ENCODE data around the gene LPCAT1. TPM values are rescaled to one million over a fixed set of nuclear protein-coding genes. Genes with fewer than 3 reads are reported as not detected.

Gene LPCAT1
- total and polyA plus RNA-seq, 2 of the 4 experiments (the other 2 are of a cell fraction), result 17.7 to 33.6 TPM

DNA sequence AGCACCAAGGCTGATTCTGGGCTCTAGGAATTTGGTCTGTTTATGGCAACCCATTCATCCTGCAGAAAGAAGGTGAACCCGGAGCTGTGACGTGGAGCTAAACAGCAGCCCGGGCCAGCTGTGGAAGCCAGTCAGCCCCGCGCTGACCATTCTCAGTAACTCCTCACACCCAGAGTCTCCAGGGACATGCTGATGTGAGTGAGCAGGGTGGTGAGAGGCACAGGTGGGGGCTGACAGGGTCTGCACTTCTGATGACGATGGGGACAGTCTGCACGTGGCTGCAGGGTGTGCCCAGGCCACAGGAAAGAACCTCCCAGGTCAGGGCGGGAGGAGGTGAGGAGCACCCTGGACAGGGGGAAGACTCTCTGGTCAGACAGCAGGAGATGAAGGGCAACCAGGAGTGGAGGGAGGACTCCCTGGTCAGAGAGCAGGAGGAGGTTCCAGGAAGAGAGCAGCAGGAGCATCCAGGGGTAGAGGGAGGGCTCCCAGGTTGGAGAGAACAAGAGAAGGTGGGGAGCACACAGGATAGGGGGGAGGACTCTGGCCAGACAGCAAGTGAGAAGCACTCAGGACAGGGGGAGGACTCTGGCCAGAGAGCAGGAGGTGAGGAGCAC lies 52.4 kb downstream of the LPCAT1 start:
- Histone ChIP-seq H4K5ac (ENCODE audit: low read depth, low read length) (no peak overlapping the region), H2BK15ac (ENCODE audit: low read depth, low read length) (no peak overlapping the region), H3K4ac (ENCODE audit: low read depth, low read length) (no peak overlapping the region), H3K27ac (ENCODE audit: insufficient read depth, low read length) (no peak overlapping the region), H2BK5ac (ENCODE audit: low read depth, low read length, poor library complexity, severe bottlenecking) (no peak overlapping the region), H3K9ac (ENCODE audit: low read depth, low read length) (no peak overlapping the region), H3K23ac (ENCODE audit: low read depth, low read length) (no peak overlapping the region), H2AK5ac (ENCODE audit: low read depth, low read length) (no peak overlapping the region), H3K4me2 (ENCODE audit: low read depth, low read length) (no peak overlapping the region), H4K8ac (ENCODE audit: low read depth in 2 of 2, low read length in 2 of 2) (no peak overlapping the region), H2BK20ac (ENCODE audit: low read depth, low read length) (no peak overlapping the region), H3K4me1 (ENCODE audit: control insufficient read depth, insufficient read depth, low read length) (no peaks in the 10 kb centered on the region), H4K20me1 (ENCODE audit: insufficient read depth, low read length) (no peaks in the 10 kb centered on the region), H3K9me1 (ENCODE audit: insufficient read depth, low read length) (no peaks in the 10 kb centered on the region), H2BK120ac (ENCODE audit: low read depth, low read length) (no peak overlapping the region), H3K79me1 (ENCODE audit: low read depth in 1 of 2, low read length in 2 of 2) (no peaks in the 10 kb centered on the region), H3K56ac (ENCODE audit: extremely low read depth, insufficient read depth, low read length) (no peak overlapping the region), H2AFZ (replicated peaks; ENCODE audit: low read length, poor library complexity) (no peak overlapping the region), H3K36me3 (ENCODE audit: control insufficient read depth, insufficient read depth, low read length) (peaks cover 73% of the 10 kb centered on the region), H4K91ac (ENCODE audit: insufficient read depth, low read depth, low read length) (no peak overlapping the region), H3K4me3 (ENCODE audit: insufficient read depth, low read depth, low read length) (no peak overlapping the region), H2AK9ac (replicated peaks; ENCODE audit: low read depth, low read length, poor library complexity) (no peak overlapping the region), H3K27me3 (ENCODE audit: control insufficient read depth, insufficient read depth, low read length) (no peaks in the 10 kb centered on the region), H3K9me3 (ENCODE audit: control insufficient read depth, insufficient read depth, low read length) (no peaks in the 10 kb centered on the region; the same call in 1 of the 2 replicates), H3K18ac (ENCODE audit: low read depth, low read length) (no peak overlapping the region), H3K14ac (replicated peaks; ENCODE audit: low read depth, low read length) (no peak overlapping the region)
- dilution Hi-C loops (cut with HindIII; ENCODE audit: low sequenced_read_pairs, unreplicated experiment) (no loop called here), in situ Hi-C loops (cut with MboI; ENCODE audit: low sequenced_read_pairs) (no loop called here), intact Hi-C loops (cut with micrococcal nuclease) (no loop called here)
- POLR2A ChIA-PET (ENCODE audit: unreplicated experiment), result no interaction called here
- no peak for DNase-seq
- CTCF ChIA-PET, result no interaction called here
- TF ChIP-seq RFX5 (IDR thresholded peaks at IDR 0.05; ENCODE audit: low read depth, low read length), result no peak
- TF ChIP-seq POLR2A (IDR thresholded peaks at IDR 0.05; ENCODE audit: low read depth, low read length), result no peak
- TF ChIP-seq RAD21 (IDR thresholded peaks at IDR 0.05; ENCODE audit: low read length), result no peak
- no peak for TF ChIP-seq MAZ (IDR thresholded peaks at IDR 0.05; ENCODE audit: borderline replicate concordance, low read depth, low read length)
- TF ChIP-seq CEBPB (IDR thresholded peaks at IDR 0.05; ENCODE audit: low read depth, low read length), result no peak
- TF ChIP-seq, protein P1, sequence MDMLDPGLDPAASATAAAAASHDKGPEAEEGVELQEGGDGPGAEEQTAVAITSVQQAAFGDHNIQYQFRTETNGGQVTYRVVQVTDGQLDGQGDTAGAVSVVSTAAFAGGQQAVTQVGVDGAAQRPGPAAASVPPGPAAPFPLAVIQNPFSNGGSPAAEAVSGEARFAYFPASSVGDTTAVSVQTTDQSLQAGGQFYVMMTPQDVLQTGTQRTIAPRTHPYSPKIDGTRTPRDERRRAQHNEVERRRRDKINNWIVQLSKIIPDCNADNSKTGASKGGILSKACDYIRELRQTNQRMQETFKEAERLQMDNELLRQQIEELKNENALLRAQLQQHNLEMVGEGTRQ (IDR thresholded peaks at IDR 0.05; ENCODE audit: low read depth, low read length), result no peak
- no peak for TF ChIP-seq FOS (IDR thresholded peaks at IDR 0.05; ENCODE audit: low read depth, low read length)
- TF ChIP-seq, protein P2, sequence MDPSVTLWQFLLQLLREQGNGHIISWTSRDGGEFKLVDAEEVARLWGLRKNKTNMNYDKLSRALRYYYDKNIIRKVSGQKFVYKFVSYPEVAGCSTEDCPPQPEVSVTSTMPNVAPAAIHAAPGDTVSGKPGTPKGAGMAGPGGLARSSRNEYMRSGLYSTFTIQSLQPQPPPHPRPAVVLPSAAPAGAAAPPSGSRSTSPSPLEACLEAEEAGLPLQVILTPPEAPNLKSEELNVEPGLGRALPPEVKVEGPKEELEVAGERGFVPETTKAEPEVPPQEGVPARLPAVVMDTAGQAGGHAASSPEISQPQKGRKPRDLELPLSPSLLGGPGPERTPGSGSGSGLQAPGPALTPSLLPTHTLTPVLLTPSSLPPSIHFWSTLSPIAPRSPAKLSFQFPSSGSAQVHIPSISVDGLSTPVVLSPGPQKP (IDR thresholded peaks at IDR 0.05; ENCODE audit: borderline replicate concordance, low read depth, low read length), result no peak
- no peak for TF ChIP-seq RCOR1 (IDR thresholded peaks at IDR 0.05; ENCODE audit: insufficient replicate concordance, low read length)
- TF ChIP-seq SMC3 (IDR thresholded peaks at IDR 0.05; ENCODE audit: low read depth, low read length), result no peak
- TF ChIP-seq, protein P3, sequence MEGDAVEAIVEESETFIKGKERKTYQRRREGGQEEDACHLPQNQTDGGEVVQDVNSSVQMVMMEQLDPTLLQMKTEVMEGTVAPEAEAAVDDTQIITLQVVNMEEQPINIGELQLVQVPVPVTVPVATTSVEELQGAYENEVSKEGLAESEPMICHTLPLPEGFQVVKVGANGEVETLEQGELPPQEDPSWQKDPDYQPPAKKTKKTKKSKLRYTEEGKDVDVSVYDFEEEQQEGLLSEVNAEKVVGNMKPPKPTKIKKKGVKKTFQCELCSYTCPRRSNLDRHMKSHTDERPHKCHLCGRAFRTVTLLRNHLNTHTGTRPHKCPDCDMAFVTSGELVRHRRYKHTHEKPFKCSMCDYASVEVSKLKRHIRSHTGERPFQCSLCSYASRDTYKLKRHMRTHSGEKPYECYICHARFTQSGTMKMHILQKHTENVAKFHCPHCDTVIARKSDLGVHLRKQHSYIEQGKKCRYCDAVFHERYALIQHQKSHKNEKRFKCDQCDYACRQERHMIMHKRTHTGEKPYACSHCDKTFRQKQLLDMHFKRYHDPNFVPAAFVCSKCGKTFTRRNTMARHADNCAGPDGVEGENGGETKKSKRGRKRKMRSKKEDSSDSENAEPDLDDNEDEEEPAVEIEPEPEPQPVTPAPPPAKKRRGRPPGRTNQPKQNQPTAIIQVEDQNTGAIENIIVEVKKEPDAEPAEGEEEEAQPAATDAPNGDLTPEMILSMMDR (conservative IDR thresholded peaks at IDR 0.05; ENCODE audit: low read depth, low read length), result no peak
- no peak for TF ChIP-seq CHD1 (IDR thresholded peaks at IDR 0.05; ENCODE audit: low read depth, low read length)
- TF ChIP-seq MAFK (IDR thresholded peaks at IDR 0.05; ENCODE audit: low read depth, low read length), result no peak
- no peak for ATAC-seq (ENCODE audit: low read depth)
- no TSS peak for BruUV-seq (replicated peaks)
- 100% methylated on average over 2 of the region's 8 CpGs; no CpG with 5 or more reads in 1 of the 2 experiments for WGBS, 2 experiments (ENCODE audit: extremely low coverage in 2 of 2, insufficient read length in 1 of 2)

Measured in IMR-90 (cell line).